HEK293 (cell line): ENCODE measurements around the gene KDM4B.

ENCODE experiments used
- CTCF ChIA-PET: fragments of 350-600 bp; formaldehyde crosslinking; extraction: SDS; loops from one replicate; lab custom pipeline; 2021; ENCODE audit warnings: antibody characterized with exemption; lab: Yijun Ruan, JAX
- POLR2A ChIA-PET: fragments of 300-600 bp; formaldehyde crosslinking; extraction: SDS; loops from one replicate; lab custom pipeline; 2020; ENCODE audit warnings: antibody characterized with exemption, inconsistent platforms; lab: Yijun Ruan, JAX
- H3K27ac ChIP-seq: fragments of 200-500 bp; sonication (Bioruptor generic); 2 replicates; pipeline ENCODE4 v1.5.1; 2014; ENCODE audit warnings: low read depth, low read length, control low read depth, inconsistent platforms; ENCODE audit errors: extremely low read depth
- H3K36me3 ChIP-seq, 2 experiments: fragments of 200-500 bp in 1 of 2; sonication (Bioruptor generic) in 1 of 2; 1 replicate in 1 of 2; 2 replicates in 1 of 2; pipeline ENCODE4 v1.5.1; 2014 to 2017; ENCODE audit warnings: inconsistent platforms in 2 of 2, low read length in 2 of 2; ENCODE audit not compliant: control insufficient read depth in 2 of 2, insufficient read depth in 1 of 2
- H3K4me1 ChIP-seq: fragments of 200-500 bp; sonication (Bioruptor generic); 2 replicates; pipeline ENCODE4 v1.5.1; 2014; ENCODE audit warnings: mild to moderate bottlenecking, low read length, inconsistent platforms; ENCODE audit not compliant: control insufficient read depth, insufficient read depth
- H3K4me3 ChIP-seq: 2 replicates; pipeline ENCODE4 v1.5.1; 2011; ENCODE audit warnings: low read depth, mild to moderate bottlenecking, control low read depth, low read length, moderate library complexity
- H3K9me3 ChIP-seq: fragments of 200-500 bp; sonication (Bioruptor generic); 2 replicates; pipeline ENCODE4 v1.5.1; 2014; ENCODE audit warnings: low read depth, low read length, inconsistent platforms; ENCODE audit not compliant: control insufficient read depth, insufficient read depth
- AEBP2 ChIP-seq: fragments of 450-650 bp; formaldehyde crosslinking; IDR thresholded peaks from 2 replicates; pipeline ENCODE4 v1.5.1; 2016; ENCODE audit warnings: missing biosample characterization, missing genetic modification characterization, borderline replicate concordance
- KLF16 ChIP-seq: fragments of 450-650 bp; formaldehyde crosslinking; IDR thresholded peaks from 2 replicates; pipeline ENCODE4 v1.5.1; 2017; ENCODE audit warnings: missing biosample characterization, missing genetic modification characterization
- KLF17 ChIP-seq: fragments of 450-650 bp; formaldehyde crosslinking; IDR thresholded peaks from 2 replicates; pipeline ENCODE4 v1.5.1; 2016; ENCODE audit warnings: missing biosample characterization, missing genetic modification characterization
- PRDM10 ChIP-seq: fragments of 450-650 bp; formaldehyde crosslinking; IDR thresholded peaks from 2 replicates; pipeline ENCODE4 v1.5.1; 2016; ENCODE audit warnings: missing biosample characterization, missing genetic modification characterization
- ZNF398 ChIP-seq: fragments of 450-650 bp; formaldehyde crosslinking; IDR thresholded peaks from 2 replicates; pipeline ENCODE4 v1.5.1; 2017; ENCODE audit warnings: missing biosample characterization, missing genetic modification characterization
- ZNF416 ChIP-seq: fragments of 450-650 bp; formaldehyde crosslinking; IDR thresholded peaks from 2 replicates; pipeline ENCODE4 v1.5.1; 2016; ENCODE audit warnings: missing biosample characterization, missing genetic modification characterization
- ZNF501 ChIP-seq: fragments of 450-650 bp; formaldehyde crosslinking; IDR thresholded peaks from 2 replicates; pipeline ENCODE4 v1.5.1; 2016; ENCODE audit warnings: missing biosample characterization, missing genetic modification characterization
- ZNF548 ChIP-seq: fragments of 450-650 bp; formaldehyde crosslinking; IDR thresholded peaks from 2 replicates; pipeline ENCODE4 v1.5.1; 2016; ENCODE audit warnings: missing biosample characterization, missing genetic modification characterization
- ZNF629 ChIP-seq: fragments of 450-650 bp; formaldehyde crosslinking; IDR thresholded peaks from 2 replicates; pipeline ENCODE4 v1.5.1; 2017; ENCODE audit warnings: missing biosample characterization, missing genetic modification characterization
- ZNF639 ChIP-seq: fragments of 450-650 bp; formaldehyde crosslinking; IDR thresholded peaks from 2 replicates; pipeline ENCODE4 v1.5.1; 2016; ENCODE audit warnings: missing biosample characterization, missing genetic modification characterization
- ZNF692 ChIP-seq: fragments of 450-650 bp; formaldehyde crosslinking; IDR thresholded peaks from 2 replicates; pipeline ENCODE4 v1.5.1; 2016; ENCODE audit warnings: missing biosample characterization, missing genetic modification characterization
- ZNF830 ChIP-seq: fragments of 450-650 bp; IDR thresholded peaks from 2 replicates; pipeline ENCODE4 v1.5.0; 2018; ENCODE audit warnings: missing biosample characterization, missing genetic modification characterization, low read depth, mild to moderate bottlenecking, moderate library complexity
- ZSCAN16 ChIP-seq: fragments of 450-650 bp; formaldehyde crosslinking; IDR thresholded peaks from 2 replicates; pipeline ENCODE4 v1.5.1; 2016; ENCODE audit warnings: missing biosample characterization, missing genetic modification characterization
- ZSCAN4 ChIP-seq: fragments of 450-650 bp; formaldehyde crosslinking; IDR thresholded peaks from 2 replicates; pipeline ENCODE4 v1.5.1; 2017; ENCODE audit warnings: missing biosample characterization, missing genetic modification characterization

KDM4B gene

GRCh38 chr19:5137571-5138124 lies 168.7 kb downstream of the KDM4B start (continued):
- TF ChIP-seq KLF17 (tag by site-specific recombination) (no peak), PRDM10 (tag by site-specific recombination) (no peak), ZNF416 (tag by site-specific recombination) (no peak), ZSCAN16 (tag by site-specific recombination) (no peak)

GRCh38 chr19:5138606-5139582 lies 170.0 kb downstream of the KDM4B start:
- Histone ChIP-seq H3K4me3 (no peak overlapping the region), H3K27ac (no peak overlapping the region), H3K36me3 (peaks cover 8 to 71% of the 10 kb centered on the region in 2 experiments; a peak in 2 of 3 replicates), H3K9me3 (no peaks in the 10 kb centered on the region), H3K4me1 (no peaks in the 10 kb centered on the region)
- CTCF ChIA-PET = interaction anchor here (0.6 to 0.7 kb wide), 3 partner anchors 15 to 273 kb away, joined by 3 to 4 read pairs (median 4); no protein-coding TSS in a partner anchor
- TF ChIP-seq ZNF692 (tag by site-specific recombination) (no peak), ZNF639 (no peak), KLF16 (tag by site-specific recombination) (no peak), ZNF548 (tag by site-specific recombination) (no peak), ZSCAN4 (tag by site-specific recombination) (no peak), ZNF398 (no peak), ZNF830 (tag by site-specific recombination) (no peak), AEBP2 (no peak), ZNF501 (tag by site-specific recombination) (no peak), ZNF629 (tag by site-specific recombination) (no peak)
- POLR2A ChIA-PET = no interaction called here
